ENCODE results near the gene REL.

REL gene

GRCh38 chr2:60847854-60848253 is 33.5 kb upstream of the REL start:
- TF ChIP-seq REST (IDR thresholded peaks at IDR 0.05; ENCODE audit: insufficient read depth in 1 of 2, low read depth in 2 of 2, low read length in 2 of 2) (no peak), POLR2AphosphoS5 (IDR thresholded peaks at IDR 0.05; ENCODE audit: low read depth, low read length) (no peak)

- TF ChIP-seq REST (IDR thresholded peaks at IDR 0.05; ENCODE audit: insufficient read depth in 1 of 2, low read depth in 2 of 2, low read length in 2 of 2), result no peak
- TF ChIP-seq SIN3A (IDR thresholded peaks at IDR 0.05; ENCODE audit: borderline replicate concordance, insufficient read depth, low read length), result no peak
- TF ChIP-seq TAF1 (IDR thresholded peaks at IDR 0.05; ENCODE audit: borderline replicate concordance, insufficient read depth, low read length), result no peak
- TF ChIP-seq POLR2AphosphoS5 (IDR thresholded peaks at IDR 0.05; ENCODE audit: low read depth, low read length), result no peak
- no peak for TF ChIP-seq FOXP2 (optimal IDR thresholded peaks at IDR 0.05; ENCODE audit: borderline replicate concordance, extremely low read depth, extremely low read length, insufficient read depth)
Measured at GRCh38 chr2:60849187-60849586, 32.2 kb upstream of the REL start.

GRCh38 chr2:60852282-60852860 is 29.0 kb upstream of the REL start:
- TF ChIP-seq TAF1 (IDR thresholded peaks at IDR 0.05; ENCODE audit: borderline replicate concordance, insufficient read depth, low read length), result no peak
- no peak for TF ChIP-seq SIN3A (IDR thresholded peaks at IDR 0.05; ENCODE audit: borderline replicate concordance, insufficient read depth, low read length)
- no peak for TF ChIP-seq FOXP2 (optimal IDR thresholded peaks at IDR 0.05; ENCODE audit: borderline replicate concordance, extremely low read depth, extremely low read length, insufficient read depth)
- no peak for TF ChIP-seq REST (IDR thresholded peaks at IDR 0.05; ENCODE audit: insufficient read depth in 1 of 2, low read depth in 2 of 2, low read length in 2 of 2)
- no peak for TF ChIP-seq POLR2AphosphoS5 (IDR thresholded peaks at IDR 0.05; ENCODE audit: low read depth, low read length)

GRCh38 chr2:60853531-60853930 is 27.8 kb upstream of the REL start:
- TF ChIP-seq POLR2AphosphoS5 (IDR thresholded peaks at IDR 0.05; ENCODE audit: low read depth, low read length) (no peak), FOXP2 (optimal IDR thresholded peaks at IDR 0.05; ENCODE audit: borderline replicate concordance, extremely low read depth, extremely low read length, insufficient read depth) (no peak), TAF1 (IDR thresholded peaks at IDR 0.05; ENCODE audit: borderline replicate concordance, insufficient read depth, low read length) (no peak), REST (IDR thresholded peaks at IDR 0.05; ENCODE audit: insufficient read depth in 1 of 2, low read depth in 2 of 2, low read length in 2 of 2) (no peak), SIN3A (IDR thresholded peaks at IDR 0.05; ENCODE audit: borderline replicate concordance, insufficient read depth, low read length) (no peak)
